Epithelial cell of esophagus (primary cell): Measurements from ENCODE around the gene FATE1.

Experiments used
- DNase-seq: peaks from one replicate; pipeline ENCODE4 v3.0.0; 2010; ENCODE audit warnings: low read depth
- H3K4me3 ChIP-seq: 2 replicates; pipeline ENCODE4 v1.5.1; 2011; ENCODE audit warnings: mild to moderate bottlenecking, low read length, control low read depth
- TF ChIP-seq, protein P1 (sequence below): IDR thresholded peaks from 2 replicates; pipeline ENCODE4 v1.5.1; 2011; ENCODE audit warnings: low read depth, mild to moderate bottlenecking, low read length, control low read depth, inconsistent platforms; ENCODE audit not compliant: insufficient read depth; ENCODE audit errors: missing control alignments

Gene FATE1

DNA sequence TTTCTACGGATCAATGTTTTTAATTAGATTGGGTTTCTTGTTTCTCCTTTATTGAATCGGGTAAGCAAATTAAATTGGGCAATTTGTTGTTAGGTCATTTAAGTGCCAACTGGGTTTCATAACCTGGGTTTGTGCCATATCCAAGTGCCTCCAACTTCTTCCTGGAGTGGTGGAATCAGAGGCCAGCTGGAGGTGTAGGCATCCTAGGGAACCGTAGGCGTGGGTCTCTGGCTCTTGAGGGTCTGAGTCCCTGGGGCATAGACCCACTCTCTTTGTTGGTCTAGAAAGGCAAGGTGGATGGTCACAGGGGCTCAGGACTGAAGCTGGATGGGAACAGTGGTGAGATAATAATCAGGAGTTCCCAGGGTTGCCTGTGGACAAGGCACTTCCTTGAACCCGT, 37.0 kb downstream of the FATE1 start:
- TF ChIP-seq, protein P1, sequence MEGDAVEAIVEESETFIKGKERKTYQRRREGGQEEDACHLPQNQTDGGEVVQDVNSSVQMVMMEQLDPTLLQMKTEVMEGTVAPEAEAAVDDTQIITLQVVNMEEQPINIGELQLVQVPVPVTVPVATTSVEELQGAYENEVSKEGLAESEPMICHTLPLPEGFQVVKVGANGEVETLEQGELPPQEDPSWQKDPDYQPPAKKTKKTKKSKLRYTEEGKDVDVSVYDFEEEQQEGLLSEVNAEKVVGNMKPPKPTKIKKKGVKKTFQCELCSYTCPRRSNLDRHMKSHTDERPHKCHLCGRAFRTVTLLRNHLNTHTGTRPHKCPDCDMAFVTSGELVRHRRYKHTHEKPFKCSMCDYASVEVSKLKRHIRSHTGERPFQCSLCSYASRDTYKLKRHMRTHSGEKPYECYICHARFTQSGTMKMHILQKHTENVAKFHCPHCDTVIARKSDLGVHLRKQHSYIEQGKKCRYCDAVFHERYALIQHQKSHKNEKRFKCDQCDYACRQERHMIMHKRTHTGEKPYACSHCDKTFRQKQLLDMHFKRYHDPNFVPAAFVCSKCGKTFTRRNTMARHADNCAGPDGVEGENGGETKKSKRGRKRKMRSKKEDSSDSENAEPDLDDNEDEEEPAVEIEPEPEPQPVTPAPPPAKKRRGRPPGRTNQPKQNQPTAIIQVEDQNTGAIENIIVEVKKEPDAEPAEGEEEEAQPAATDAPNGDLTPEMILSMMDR, result no peak
- H3K4me3 ChIP-seq, result no peak overlapping the region
- DNase-seq, result no peak

DNA sequence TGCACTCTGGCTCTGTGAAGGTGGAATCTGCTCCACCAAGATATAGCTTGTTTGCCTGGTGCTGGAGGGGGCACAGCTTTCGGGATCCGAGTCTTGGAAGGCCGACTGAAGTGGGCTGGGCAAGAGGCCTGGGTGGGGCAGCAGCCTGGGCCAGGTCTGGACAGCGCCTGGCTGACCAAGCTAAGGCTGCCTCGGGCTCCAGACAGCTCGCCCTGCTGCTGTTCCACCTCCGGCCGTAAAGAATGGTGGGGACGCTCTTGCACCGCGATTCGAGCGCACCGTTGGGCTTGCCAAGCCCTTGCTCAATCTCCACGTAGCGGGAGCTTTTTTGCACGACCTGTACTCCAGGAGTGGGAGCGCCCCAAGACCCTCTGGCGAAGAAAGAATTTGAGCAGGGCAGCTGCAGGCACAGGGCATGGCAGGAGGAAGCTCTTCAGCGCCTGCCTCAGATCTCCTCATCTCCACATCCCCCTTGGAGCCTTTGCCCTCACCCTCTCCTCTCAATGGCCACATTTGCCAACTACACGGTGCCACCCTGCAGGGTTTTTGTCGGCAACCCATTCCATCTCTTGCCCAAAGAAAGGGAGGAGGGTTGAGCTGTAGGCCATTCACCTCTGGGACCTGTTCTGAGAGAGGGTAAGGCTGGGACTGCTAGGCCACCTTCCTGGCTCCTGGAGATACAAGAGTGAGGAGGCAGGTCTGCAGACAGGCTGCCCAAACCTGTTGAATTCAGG, 37.6 kb downstream of the FATE1 start:
- peak; percentile 48 for DNase-seq
- H3K4me3 ChIP-seq, result no peak overlapping the region
- TF ChIP-seq, protein P1, result peak; percentile 74

DNA sequence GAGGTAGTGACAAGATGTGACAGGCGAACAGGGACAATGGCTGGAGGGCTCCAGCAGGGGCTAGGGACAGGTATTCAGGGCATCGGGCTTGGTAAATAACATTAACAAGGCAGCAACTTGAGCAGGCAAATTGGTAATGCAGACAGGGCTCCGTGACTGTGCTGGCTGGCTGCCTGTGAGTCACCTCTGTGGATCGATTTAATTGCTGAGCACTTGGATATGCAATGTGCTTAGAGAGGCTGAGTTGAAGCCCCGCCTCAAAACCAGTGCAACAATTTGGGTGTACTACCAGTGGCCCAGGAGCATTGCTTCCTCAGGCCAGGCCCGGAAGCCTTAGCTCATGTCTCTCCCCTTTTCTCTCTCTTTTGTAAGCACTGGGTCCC, 38.2 kb downstream of the FATE1 start:
- peak; percentile 67 for DNase-seq
- no peak overlapping the region for H3K4me3 ChIP-seq
- TF ChIP-seq, protein P1, result no peak

GRCh38 chrX:151754641-151755215, 38.9 kb downstream of the FATE1 start:
- TF ChIP-seq, protein P1, result no peak
- peak; percentile 45 for DNase-seq
- H3K4me3 ChIP-seq, result no peak overlapping the region

DNA sequence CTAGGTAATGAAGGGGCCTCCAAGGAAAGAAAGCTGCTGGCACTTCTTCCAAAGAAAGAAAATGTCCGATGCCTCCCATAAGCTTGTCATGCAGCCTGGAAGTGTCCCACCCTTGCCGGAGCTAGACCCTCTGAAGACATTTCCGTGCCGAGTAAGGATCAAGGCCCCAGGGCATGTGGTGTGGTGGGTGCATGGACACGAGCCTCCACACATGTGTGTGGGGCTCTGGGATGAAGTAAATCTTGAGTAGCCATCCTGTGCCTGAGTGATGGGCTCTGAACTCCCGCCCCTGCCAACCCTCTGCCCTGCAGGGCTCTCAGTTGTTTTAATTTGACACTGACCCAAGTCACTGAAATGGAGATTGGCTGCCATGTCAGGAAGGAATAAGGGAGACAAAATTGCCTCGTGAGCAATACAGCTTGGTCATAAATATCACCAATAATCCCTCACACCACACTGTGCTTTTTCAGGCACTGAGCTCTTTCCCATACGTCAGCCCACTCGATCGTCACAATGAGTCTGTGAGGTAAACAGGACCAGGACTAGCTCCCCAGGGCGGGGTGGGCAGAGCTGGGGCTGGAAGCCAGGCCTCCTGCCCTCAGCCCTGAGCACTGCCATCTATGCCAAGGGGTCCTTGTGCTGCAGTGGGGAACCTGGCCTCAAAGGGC, 43.3 kb downstream of the FATE1 start:
- TF ChIP-seq, protein P1, result no peak
- no peak overlapping the region for H3K4me3 ChIP-seq
- no peak for DNase-seq

- no peak overlapping the region for H3K4me3 ChIP-seq
- no peak for DNase-seq
- TF ChIP-seq, protein P1, result no peak
These were observed 47.0 kb downstream of the FATE1 start for GRCh38 chrX:151762802-151763201.

- no peak for DNase-seq
- H3K4me3 ChIP-seq, result no peak overlapping the region
- TF ChIP-seq, protein P1, result no peak
These were observed 47.9 kb downstream of the FATE1 start for GRCh38 chrX:151763711-151764110.
